MM.1S (cell line): ENCODE data around the gene CTAG2.
"Not testable (repeated sequence)": the region's sequence is repeated elsewhere in the genome, so short reads cannot be mapped to it uniquely, and the experiment has no call there.

ENCODE experiments used
- CTCF ChIP-seq: fragments of 300-600 bp; sonication (generic); IDR thresholded peaks from 2 replicates; pipeline ENCODE4 v1.5.1; 2016; ENCODE audit warnings: antibody characterized with exemption, low read length, mixed read lengths
- EZH2 ChIP-seq: fragments of 300-600 bp; sonication (generic); optimal IDR thresholded peaks from 2 replicates; pipeline ENCODE3; 2017; ENCODE audit warnings: low read depth, mild to moderate bottlenecking, antibody characterized with exemption, low read length, mixed read lengths
- EZH2phosphoT487 ChIP-seq: fragments of 300-600 bp; sonication (generic); IDR thresholded peaks from 2 replicates; pipeline ENCODE4 v1.6.1; 2018; ENCODE audit warnings: antibody characterized with exemption, low read length

DNA sequence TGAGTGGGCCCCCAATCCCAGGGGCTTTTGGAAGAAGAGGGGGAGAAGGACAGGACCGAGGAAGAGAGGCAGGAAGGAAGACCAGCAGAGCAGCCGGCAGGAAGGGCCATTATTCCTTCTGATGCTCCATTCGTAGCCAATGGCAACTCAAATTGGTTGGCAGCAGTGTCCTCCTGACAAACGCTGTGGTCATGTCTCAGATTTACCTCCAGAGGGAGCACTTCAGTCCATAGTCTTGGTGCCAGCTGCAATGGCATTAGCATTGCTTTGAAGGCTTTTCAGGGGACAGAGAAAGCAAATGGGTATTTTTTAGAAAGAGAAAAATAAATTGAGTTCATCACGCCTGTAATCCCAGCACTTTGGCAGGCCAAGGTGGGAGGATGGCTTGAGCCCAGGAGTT, 24.4 kb downstream of the CTAG2 start:
- TF ChIP-seq CTCF, EZH2, EZH2phosphoT487: not testable (repeated sequence)
